Subcutaneous adipose tissue (tissue), 4 donors: Measurements from ENCODE around the gene PLA2G4D. TPM values are rescaled to one million over a fixed set of nuclear protein-coding genes. Genes with fewer than 3 reads are reported as not detected.

Source experiments
- total RNA-seq, 4 donors: library from RNA; depleted of rRNA; stranded (reverse); fragments of >200 nt; gene quantifications; one replicate each; pipeline ENCODE4 v1.1.0, GENCODE V29; 2016
- TF ChIP-seq, protein P1 (sequence below): fragments of 450-650 bp; IDR thresholded peaks from one replicate; pipeline ENCODE4 v1.5.1; 2016; ENCODE audit warnings: low read depth, mild to moderate bottlenecking, control low read depth, antibody characterized with exemption, moderate library complexity

Gene PLA2G4D
- total RNA-seq, 4 donors from 2014 or later: 0.57 TPM; not detected in 3

DNA sequence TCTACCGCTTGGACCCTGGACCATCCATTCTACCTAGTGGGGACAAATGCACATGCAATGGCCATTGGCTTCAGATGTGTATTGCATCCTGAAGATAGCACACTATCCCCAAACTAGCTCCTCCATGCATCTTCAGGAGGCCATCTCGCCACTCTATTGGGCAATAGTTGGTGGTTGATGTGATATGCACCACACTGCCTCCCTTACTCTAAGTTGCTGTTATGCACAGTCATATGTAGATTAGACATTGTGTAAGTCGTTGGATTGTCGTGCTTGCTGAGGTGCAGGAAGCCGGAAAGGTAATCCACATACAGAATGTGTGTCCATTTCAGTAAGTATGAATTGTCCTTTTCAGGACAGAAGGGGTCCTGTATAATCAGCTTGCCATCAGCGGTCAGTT is 26.7 kb upstream of the PLA2G4D start:
- TF ChIP-seq, protein P1, sequence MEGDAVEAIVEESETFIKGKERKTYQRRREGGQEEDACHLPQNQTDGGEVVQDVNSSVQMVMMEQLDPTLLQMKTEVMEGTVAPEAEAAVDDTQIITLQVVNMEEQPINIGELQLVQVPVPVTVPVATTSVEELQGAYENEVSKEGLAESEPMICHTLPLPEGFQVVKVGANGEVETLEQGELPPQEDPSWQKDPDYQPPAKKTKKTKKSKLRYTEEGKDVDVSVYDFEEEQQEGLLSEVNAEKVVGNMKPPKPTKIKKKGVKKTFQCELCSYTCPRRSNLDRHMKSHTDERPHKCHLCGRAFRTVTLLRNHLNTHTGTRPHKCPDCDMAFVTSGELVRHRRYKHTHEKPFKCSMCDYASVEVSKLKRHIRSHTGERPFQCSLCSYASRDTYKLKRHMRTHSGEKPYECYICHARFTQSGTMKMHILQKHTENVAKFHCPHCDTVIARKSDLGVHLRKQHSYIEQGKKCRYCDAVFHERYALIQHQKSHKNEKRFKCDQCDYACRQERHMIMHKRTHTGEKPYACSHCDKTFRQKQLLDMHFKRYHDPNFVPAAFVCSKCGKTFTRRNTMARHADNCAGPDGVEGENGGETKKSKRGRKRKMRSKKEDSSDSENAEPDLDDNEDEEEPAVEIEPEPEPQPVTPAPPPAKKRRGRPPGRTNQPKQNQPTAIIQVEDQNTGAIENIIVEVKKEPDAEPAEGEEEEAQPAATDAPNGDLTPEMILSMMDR: no peak

DNA sequence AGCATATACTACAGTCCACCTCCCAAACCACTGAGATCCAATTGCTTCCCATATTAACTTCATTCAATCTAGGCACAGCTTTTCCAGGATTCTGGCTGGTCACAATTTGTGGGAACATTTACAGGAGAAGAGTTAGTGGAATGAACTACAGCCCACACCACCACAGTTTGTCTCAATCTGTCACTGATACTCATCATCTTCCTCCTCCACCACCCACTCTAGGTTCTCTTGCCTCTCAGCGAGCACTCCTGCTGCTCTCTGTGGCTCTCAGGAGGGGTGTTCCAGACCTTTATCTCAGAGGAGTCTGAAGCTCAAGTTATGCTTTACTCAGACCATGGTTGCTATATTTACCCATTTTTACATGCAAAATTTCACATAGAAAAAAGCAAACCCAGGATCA is 25.9 kb upstream of the PLA2G4D start:
- TF ChIP-seq, protein P1: no peak

DNA sequence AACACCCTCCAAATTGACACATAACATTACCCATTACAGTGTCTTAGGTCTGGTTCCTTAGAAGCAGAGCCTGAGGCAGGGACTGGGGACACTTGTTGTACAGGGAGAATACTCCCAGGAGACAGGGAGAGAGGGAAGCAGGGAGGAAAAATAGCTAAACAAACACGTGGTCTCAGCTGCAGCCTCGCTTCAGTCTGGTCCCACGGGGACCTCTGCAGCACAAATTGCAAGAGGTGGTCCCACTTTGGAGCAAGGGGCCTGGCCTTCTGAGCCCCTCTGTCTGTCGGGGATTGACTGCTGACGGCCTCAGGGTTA is 25.0 kb upstream of the PLA2G4D start:
- TF ChIP-seq, protein P1: no peak

DNA sequence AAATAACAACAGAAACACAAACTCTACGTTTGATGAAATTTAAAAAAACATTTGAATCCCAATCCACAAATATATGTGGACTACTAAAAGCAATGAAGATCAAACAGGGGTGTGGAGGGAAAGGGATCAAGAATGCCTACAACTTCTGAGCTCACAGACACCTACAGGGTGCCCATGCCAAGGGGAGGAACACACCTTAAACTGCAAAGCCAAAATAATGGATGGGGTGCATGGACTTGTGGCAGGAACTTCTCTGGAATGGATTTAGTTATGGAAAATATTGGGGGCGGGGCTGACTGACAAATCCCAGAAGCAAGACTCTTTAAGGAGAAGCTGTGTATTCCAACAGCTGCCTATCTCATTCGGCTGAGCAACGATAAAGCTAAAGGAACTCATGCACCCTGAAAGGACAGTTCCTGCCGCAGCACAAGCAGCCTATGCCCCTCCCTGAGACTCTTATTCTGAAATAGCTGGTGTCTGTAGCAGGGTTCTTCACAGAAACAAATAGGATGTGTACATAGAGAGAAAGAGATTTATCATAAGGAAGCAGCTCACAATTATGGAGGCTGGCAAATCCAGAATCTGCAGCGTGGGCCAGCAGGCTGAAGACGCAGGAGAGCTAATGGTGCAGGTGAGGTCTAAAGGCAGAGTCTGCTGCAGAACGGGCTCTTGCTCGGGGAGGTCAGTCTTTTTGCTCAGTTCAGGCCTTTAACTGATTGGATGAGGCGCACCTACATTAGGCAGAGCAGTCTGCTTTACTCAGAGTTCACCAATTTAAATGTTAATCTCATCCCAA is 24.5 kb upstream of the PLA2G4D start:
- TF ChIP-seq, protein P1: no peak

DNA sequence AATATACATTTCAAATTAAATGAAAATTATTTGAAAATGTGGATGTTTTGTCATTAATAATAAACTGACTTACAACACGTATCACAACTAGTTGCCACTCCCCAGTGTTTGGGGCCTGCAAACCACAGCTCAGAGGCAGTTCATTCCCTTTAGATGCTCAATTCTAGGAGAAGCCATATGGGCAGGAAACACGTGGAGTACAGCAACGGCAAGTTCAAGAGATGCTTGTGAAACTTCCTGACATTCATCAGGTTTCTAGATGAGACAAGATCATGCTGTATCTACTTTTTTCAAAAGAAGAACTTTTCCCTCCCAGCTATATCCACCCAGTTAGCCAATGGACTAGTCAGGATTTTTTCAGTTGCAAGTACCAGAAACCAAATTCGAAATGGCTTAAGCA is 17.6 kb upstream of the PLA2G4D start:
- TF ChIP-seq, protein P1: no peak

DNA sequence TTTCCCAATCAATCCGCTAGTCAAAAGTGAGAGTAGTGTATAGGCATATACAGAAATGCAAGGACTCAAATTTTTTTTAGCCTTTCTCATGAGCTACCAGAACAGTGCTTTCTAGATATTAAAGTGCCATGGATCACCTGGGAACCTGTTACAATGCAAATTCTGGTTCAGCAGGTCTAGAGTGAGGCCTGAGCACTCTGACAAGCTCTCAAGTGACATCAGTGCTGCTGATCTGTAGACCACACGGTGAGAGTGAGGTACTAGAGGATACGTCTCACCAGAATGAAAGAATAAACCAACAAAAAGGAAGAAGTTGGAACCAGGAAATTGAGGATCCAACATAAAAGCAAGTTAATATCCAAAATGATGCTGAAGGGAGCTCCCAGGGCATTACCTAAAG is 16.0 kb upstream of the PLA2G4D start:
- TF ChIP-seq, protein P1: no peak

DNA sequence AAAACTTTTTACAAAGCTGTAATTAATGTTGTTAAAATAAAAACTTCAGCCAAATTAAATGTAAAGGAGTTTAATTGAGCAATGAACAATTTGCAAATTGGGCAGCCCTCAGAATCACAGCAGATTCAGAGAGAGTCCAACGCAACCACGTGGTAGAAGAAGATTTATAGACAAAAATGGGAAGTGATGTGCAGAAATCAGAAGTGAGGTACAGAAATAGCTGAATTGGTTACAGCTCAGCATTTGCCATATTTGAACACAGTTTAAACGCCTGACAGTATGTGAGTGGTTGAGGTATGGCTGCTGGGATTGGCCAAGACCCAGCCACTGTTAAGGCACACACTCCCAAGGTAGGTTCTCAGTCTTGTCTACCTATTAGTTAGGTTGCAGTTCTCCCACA is 14.4 kb upstream of the PLA2G4D start:
- TF ChIP-seq, protein P1: no peak
